ENCODE results near the gene WTAP.
"Not testable (repeated sequence)": the region's sequence is repeated elsewhere in the genome, so short reads cannot be mapped to it uniquely, and the experiment has no call there.

WTAP gene

DNA sequence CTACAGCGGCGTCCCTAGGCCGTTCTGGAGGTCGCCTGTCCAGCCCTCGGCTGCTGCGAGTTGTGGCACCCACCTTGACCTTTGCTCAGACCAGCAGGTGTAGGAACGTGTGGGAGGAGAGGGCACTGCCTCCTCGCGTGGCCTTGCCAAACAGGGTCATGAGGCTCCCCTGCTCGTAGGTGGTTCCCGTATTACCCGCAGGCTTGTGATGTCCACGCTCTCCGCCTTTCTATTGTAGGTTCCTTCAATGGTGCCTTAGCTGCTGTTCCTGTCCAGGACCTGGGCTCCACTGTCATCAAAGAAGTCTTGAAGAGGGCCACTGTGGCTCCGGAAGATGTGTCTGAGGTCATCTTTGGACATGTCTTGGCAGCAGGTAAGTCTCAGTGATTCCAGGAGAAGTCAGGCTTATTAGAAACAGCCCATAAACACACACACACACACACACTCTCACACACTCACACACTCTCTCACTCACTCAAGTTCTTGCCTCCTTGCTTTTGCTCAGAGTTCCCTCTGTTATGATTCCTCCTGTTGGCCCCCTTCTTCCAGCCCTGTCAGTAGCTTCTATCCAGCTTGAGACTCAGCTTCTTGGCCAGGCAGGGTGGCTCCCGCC lies 35.5 kb downstream of the WTAP start:
- no peak for DNase-seq

DNA sequence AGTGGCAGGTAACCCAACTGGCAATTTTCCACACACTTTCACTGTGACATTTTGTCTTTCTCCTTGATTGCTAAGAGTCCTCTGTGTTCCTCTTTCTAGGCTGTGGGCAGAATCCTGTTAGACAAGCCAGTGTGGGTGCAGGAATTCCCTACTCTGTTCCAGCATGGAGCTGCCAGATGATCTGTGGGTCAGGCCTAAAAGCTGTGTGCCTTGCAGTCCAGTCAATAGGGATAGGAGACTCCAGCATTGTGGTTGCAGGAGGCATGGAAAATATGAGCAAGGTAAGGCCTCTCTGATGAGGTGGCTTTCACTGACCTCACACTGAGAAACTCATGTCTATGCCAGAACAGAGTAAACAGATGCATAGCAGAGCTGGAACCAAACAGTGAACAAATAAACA lies 39.6 kb downstream of the WTAP start:
- no peak for DNase-seq

DNA sequence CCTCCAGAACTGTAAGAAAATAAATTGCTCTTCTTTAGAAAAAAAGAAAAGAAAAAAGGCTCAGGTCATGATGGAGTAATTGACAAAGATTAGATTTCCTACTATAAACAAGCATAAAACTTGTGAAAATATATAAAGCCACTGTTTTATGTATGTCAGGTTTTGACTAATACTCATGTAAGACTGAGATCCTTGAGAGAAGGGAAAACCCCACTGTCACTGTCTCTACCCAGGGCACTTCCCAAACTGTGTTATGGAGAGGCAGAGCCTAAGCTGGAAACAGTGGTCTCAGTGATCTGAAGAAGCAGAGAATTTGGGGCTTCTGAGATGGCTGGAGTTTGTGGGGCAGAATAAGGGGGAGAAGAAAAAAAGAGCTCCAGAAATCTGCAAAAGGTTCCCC lies 42.2 kb downstream of the WTAP start:
- DNase-seq, result no peak

DNA sequence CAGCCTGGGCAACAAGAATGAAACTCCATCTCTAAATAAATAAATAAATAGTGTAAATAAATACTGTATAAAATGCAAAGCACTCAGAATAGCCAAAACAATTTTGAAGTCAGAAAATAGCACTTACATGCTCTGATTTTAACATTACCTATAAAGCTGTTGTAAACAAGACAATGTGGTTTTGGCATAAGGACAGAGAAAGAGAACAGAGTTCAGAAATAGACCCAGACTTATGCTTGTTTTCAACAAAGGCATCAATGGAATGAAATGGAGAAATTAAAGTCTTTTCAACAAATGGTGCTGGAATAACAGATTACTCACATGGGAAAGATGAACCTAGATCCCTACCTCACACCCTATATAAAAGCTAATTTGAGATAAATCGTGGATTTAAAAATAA lies 44.9 kb downstream of the WTAP start:
- no peak for DNase-seq

DNA sequence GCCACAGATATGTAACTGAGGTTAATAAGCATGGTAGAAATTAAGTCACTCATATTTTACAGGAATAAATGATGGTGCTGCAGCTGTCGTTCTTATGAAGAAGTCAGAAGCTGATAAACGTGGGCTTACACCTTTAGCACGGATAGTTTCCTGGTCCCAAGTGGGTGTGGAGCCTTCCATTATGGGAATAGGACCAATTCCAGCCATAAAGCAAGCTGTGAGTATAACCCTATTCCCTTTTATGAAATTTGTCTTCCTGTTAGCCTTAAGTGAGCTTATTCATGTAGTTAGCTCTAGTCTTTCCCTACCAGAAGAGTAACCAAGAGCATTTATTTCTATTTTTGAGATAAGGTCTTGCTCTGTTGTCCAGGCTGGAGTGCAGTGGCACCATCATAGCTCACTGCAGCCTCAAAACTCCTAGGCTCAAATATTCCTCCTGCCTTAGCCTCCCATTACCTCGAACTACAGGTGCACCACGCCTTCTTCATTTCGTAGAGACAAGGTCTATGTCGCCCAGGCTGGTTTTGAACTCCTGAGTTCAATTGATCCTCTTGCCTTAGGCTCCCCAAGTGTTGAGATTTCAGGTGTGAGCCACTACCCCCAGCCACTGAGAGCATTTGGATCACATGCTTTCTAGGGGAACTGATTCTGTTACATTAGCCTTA lies 50.1 kb downstream of the WTAP start:
- no peak for DNase-seq

DNA sequence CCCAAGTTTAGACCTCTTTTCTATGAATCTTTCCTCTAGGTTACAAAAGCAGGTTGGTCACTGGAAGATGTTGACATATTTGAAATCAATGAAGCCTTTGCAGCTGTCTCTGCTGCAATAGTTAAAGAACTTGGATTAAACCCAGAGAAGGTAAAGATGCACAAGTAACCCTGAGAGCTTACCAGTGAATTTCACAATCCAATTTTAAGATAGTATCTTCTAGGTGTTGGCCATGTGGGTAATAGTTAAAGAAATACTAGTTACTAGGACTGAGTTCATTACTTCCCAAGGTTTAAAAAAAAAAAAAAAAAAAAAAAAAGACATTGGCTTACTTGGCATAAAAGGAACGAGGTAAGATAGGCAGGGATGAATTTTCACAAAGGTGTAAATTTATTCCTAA lies 50.8 kb downstream of the WTAP start:
- DNase-seq, result no peak

DNA sequence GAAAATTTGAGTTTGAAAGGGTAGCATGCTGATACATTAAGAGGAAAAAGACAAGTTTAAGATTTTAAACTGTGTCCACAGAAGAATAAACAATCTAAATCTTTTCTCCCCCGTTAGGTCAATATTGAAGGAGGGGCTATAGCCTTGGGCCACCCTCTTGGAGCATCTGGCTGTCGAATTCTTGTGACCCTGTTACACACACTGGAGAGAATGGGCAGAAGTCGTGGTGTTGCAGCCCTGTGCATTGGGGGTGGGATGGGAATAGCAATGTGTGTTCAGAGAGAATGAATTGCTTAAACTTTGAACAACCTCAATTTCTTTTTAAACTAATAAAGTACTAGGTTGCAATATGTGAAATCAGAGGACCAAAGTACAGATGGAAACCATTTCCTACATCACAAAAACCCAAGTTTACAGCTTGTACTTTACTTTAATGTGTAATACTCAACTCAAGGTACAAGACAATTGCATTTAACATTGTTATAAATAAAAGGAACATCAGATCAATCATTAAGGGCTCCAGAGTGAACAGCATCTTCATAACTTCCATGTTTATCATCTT lies 51.3 kb downstream of the WTAP start:
- DNase-seq, result no peak

DNA sequence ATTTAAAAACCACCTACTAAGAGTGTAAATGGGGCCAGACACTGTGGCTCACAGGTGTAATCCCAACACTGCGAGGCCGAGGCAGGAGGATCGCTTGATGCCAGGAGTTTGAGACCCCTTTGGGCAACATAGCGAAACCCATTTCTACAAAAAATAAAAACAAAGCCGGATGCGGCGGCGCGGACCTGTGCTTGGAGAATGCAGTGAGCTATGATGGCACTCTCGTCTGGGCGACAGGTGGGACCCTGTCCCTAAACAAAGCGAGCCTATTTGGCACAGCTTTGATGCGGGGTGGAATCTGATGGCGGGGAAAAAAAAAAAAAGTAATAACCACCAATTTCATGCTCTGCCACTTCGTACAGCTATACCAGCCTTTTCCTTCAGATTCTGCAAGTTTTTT lies 61.0 kb downstream of the WTAP start:
- DNase-seq, result no peak

DNA sequence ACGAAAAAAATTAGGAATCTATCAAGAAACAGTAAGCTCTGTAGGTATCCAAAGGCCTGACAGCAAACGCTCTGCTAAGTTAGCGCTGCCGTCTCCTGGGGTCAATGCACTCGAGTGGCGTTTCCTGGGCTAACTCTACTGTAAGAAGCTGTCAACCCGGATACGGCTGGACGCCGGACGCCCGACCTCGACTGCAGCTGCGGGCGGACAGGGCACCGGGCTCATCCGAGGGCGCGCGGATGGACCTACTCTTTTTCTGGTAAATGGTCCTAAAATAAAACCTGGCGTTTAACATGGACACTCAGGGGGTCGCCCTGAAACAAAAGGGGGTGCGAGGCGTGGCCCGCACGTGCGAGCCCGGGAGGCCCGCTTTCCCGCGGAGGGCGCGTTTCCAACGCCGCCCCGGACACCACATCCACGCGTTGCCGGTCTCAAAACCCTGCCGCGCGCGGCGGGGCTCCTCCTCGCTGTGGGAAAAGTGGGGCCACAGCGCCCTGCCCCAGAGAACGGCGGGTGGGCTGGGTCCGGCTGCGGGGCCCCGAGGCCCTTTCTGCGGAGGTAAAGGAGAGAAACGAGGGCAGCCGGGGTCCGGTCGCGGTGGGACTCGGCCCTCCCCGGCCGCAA lies 61.6 kb downstream of the WTAP start:
- peak; percentile 9 for DNase-seq

DNA sequence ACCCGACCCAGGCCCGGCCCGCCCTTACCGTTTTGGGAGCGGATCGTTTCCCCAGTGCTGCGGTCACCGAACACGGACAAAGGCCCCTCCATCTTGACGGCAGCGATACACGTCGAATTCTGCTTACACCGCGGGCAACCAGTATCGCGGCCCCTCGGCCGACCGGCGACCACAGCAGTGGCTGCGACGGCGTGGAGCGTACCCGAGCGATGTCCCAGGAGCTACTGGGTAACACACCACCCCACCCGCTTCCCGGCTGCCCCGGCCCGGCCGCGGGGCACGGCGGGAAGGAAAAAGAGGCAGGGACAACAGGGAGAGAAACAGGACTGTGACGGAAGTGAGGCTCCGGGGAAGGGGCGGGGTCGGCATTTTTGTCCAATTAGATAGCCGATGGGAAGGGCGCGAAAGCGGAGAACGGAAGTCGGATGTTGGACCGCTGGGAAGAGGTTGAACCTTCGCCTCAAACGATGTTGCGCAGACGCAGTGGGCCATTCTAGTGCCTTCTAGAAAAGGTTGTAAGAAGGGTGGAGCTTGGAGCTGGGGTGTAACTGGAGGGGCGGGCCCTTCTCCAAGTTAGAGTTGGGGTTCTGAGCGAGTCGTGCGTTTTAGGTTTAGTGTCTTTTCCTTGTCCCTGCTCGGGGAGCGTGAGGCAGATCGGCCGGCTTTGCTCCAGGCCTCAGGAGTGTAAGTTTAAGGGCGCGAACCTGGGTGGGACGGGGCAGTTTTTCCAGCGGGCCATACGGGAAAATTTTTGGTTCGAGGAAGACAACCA lies 62.3 kb downstream of the WTAP start, which contains the start of gene TCP1:
TCP1 (minus strand) TSS at position 226 of the 772 bp plus-strand sequence; CDS start at position 92, 134 bp downstream.
- peak; percentile 98 for DNase-seq

DNA sequence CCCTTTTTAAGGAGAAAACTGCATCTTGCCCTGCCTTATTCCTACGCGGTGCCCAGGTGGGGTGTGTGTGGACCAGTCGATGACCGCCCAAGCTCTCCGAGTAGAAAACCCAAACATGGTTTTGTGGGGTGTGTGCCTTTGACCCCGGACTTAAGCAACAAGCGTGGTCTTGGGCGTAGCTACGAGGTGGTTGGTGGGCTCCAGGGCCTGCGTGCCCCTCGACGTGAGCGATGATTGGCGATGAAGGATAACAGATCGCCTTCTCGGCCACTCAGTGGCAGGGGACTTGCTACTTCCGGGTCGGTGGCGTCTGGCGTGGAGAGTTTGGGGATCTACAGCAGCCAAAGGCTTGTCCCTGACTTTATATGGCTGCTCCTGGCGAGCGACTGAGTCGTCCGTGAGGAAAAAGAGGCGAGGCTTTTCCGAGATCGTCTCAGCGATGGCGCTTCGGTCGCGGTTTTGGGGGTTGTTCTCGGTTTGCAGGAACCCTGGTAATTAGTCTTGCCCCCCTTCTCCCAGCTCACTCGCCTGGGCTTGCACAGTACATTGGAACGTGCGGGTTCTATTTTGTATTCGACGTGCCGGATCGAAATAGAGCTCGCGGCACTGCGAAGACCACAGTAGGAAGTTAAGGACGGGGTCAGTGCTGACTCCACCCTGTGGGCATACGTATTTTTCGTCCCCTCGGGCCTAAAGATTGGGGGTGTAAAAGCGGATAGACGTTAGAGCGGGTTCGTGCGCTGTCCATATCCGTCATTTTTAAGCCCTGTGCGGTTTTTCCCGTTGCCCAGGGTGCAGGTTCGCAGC lies 63.0 kb downstream of the WTAP start, which contains the start of gene MRPL18:
MRPL18 (plus strand) TSS at position 319 of the 807 bp plus-strand sequence; CDS start at position 440, 121 bp downstream.
- DNase-seq, result peak; percentile 85

DNA sequence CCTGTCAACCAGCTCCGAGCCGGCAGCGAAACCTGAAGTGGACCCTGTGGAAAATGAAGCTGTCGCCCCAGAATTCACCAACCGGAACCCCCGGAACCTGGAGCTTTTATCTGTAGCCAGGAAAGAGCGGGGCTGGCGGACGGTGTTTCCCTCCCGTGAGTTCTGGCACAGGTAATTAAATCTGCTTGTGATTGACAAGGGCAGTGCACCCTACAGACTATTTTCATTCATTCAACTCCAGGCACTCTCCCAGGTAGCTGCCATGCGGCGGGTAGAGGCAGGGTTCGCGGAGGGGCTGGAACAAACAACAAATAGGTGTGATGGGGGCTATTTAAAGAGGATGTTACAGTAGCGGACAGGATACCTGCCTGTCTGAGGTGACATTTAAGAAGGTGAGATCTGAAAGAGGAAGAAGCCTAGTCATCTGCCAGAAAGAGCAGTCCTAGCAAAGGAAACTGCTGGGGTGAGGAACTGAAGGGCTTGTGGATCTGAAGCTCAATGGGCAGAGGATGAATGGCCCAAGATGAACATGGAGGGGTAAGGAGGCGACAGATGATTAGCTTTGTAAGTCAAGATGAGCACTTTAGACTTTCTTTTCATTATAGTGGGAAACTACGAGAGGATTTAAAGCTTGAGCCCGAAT lies 63.8 kb downstream of the WTAP start:
- no peak for DNase-seq

DNA sequence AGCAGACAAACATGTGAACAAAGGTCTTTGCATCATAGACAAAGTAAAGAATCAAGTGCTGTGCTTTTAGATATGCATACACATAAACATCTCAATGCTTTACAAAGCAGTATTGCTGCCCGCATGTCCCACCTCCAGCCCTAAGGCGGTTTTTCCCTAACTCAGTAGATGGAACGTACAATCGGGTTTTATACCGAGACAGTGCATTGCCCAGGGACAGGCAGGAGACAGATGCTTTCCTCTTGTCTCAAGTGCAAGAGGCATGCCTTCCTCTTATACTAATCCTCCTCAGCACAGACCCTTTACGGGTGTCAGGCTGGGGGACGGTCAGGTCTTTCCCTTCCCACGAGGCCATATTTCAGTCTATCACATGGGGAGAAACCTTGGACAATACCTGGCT lies 67.7 kb downstream of the WTAP start:
- DNase-seq, result not testable (repeated sequence)

DNA sequence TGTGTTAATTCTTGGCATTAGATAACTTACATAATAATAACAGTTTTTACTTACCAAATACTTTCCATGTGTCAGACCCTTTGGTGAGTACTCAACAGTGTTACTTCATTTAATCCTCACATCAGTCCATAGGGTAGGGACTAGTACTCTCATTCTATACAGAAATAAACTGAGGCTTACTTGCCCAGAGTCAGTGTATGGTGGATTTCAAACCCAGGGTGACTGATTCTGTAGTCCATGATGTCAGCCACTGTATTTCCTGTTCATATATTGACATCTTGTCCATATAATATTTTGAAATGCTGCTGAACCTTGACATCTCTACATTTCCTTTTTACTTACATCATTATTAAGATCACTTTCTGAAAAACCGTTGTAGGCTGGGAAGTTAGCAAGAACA lies 70.2 kb downstream of the WTAP start:
- no peak for DNase-seq

DNA sequence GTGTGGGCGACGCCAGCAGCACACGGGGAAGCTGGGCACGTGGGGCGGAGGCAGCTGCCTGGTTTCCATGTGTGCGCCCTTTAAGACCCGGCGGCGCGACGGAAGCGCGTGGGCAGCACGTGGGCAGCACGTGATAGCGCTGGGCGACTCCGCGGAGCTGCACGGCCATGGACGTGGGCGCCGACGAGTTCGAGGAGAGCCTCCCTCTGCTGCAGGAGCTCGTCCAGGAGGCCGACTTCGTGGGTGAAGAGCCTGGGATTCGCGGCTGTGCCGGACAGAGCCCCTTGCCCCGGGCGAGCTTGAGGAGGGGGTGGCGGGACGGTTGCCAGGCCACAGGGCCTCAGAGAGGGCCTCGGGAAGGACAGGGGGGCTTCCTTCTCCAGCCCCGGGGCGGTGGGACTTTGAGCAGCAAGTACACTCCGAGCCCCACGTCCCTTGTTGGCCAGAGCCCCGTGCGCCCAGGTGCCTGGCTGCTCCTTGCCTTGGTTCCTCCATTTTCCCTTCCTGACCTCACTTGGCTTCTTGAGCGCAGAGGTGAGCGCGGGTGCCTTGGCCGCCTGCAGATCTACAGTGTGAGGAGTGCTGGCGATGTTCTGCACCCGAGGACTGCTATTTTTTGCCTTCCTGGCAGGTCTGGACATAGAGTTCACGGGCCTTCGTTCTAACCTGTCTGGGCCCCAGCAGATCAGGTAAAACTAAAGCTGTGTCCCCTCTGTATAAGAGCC lies 73.0 kb downstream of the WTAP start, which contains the start of gene PNLDC1:
PNLDC1 (plus strand) TSS at position 136 of the 725 bp plus-strand sequence; CDS start at position 168, 32 bp downstream.
- no peak for DNase-seq

DNA sequence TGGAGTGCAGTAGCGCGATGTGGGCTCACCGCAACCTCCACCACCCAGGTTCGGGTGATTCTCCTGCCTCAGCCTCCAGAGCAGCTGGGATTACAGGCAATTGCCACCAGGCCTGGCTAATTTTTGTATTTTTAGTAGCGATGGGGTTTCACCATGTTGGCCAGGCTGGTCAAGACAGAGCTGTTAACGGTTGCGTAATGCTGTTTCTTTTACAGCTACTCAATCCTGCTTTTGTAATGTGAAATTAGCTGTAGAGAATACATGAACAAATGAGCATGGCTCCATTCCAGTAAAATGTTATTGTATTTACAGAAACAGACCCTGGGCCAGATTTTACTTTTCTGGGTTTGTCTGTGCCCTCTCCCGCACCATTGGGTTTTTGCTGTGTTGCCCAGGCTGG lies 74.6 kb downstream of the WTAP start:
- DNase-seq, result no peak

DNA sequence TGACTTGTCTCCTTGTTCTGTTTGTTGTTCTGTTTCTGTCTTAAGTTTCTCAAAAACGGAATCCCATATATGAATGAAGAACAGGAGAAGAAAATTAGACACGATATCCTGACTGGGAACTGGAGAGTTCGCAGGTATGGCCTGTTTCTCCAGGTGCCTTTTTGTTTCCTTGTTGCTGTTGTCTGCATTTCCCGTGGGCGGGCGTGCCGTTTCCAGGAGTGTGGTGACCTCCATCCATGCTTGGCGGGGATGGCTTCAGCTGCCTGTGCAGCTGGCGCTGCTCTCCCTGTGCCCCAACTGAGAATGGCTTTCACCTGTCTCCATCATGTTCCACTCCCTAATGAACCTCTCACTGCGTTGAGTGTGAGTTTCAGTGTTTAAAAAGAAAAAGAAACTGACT lies 77.2 kb downstream of the WTAP start:
- no peak for DNase-seq

DNA sequence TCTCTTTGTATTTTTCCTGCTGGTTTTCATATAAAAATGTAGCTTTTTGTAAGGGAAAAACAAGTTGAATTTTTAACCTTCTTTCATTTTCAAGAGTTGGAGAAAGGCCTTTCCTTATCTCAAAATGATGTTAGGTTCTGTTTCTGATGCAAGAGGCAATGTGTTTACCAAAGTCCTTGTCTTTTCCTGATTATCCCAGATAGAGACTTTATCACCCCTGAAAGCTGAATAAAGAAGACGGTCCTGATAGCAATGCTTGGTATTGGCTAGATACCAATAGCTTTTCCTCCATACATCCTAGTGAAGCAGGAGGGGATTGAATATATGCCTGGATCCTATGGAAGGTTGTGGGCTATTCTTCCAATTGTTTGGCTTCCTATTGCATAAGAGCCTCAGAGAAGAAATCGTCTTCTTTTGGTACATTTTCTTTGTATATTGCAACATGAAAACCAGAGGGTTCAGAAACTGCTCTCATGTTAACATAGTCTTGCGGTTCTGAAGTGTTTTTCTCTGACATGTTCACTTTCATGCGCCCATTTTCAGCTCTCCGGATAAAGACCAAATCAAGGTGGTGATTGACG lies 78.2 kb downstream of the WTAP start:
- no peak for DNase-seq

Data from effector CD4-positive, alpha-beta T cell (primary cell).